GM20000 (cell line): ENCODE results near the gene RNU7-1.

Source experiments
- DNase-seq: peaks from one replicate; pipeline ENCODE4 v3.0.0; 2012; ENCODE audit warnings: low spot score
- TF ChIP-seq, protein P1 (sequence below): IDR thresholded peaks from 2 replicates; pipeline ENCODE4 v1.5.1; 2012; ENCODE audit warnings: mild to moderate bottlenecking, control low read depth; ENCODE audit errors: extremely low read depth, missing control alignments

The RNU7-1 gene

DNA sequence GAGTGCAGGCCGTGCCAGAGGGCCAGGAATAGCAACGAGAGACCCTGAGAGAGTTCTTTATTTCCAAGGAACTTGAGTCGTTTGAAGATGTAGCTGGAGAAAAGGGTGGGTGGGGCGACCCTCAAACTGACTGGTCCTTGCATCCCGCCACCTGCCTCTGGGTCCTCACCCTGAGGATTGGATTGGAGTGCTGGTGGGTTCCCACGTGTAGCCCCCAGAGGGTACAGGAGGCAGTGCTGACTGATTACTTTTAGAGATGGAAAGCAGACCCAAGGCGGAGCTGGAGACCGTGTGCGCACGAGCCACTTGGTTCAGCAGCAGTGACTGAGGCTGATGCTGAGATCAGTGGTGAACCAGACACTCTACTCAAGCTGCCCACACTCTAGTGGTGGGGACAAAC is 34.0 kb downstream of the RNU7-1 start:
- TF ChIP-seq, protein P1, sequence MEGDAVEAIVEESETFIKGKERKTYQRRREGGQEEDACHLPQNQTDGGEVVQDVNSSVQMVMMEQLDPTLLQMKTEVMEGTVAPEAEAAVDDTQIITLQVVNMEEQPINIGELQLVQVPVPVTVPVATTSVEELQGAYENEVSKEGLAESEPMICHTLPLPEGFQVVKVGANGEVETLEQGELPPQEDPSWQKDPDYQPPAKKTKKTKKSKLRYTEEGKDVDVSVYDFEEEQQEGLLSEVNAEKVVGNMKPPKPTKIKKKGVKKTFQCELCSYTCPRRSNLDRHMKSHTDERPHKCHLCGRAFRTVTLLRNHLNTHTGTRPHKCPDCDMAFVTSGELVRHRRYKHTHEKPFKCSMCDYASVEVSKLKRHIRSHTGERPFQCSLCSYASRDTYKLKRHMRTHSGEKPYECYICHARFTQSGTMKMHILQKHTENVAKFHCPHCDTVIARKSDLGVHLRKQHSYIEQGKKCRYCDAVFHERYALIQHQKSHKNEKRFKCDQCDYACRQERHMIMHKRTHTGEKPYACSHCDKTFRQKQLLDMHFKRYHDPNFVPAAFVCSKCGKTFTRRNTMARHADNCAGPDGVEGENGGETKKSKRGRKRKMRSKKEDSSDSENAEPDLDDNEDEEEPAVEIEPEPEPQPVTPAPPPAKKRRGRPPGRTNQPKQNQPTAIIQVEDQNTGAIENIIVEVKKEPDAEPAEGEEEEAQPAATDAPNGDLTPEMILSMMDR = no peak
- no peak for DNase-seq

DNA sequence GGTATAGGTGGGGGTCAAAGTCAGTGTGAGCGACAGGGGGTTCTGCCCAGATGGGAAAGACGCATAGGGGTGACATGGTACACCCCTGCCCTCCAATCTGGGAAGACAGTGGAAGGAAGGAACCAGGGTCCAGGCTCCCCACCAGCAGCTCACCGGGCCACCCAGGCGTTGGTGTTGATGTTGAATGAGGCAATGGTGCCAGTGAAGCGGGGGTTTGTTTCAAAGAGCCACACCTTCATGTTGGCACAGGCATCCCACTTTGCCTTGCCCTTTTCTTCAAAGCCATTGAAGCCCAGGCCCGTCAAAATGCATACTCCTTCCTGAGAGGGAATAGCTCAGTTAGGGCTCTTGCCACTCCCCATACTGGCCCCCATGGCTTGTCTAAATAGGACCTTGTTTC is 34.6 kb downstream of the RNU7-1 start:
- TF ChIP-seq, protein P1 = no peak
- DNase-seq = no peak

DNA sequence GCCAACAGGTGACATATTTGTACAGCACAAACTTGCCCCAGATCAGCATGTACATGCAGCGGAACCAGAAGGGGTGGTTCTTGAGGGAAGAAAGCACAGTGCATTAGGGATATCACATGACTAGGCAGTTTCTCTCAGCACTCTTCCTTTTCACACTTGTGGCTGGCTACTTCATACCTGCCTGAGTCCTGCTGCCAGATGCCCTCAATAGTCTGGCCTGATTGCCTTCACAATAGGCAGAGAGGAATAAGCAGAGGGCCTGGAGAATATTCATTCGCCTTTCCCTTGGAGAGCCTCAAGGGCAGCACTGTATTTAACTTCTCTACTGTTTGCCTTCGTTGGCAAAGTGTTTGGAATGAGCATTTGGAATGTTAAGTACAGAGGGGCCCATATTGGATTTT is 35.0 kb downstream of the RNU7-1 start:
- no peak for DNase-seq
- TF ChIP-seq, protein P1 = no peak

DNA sequence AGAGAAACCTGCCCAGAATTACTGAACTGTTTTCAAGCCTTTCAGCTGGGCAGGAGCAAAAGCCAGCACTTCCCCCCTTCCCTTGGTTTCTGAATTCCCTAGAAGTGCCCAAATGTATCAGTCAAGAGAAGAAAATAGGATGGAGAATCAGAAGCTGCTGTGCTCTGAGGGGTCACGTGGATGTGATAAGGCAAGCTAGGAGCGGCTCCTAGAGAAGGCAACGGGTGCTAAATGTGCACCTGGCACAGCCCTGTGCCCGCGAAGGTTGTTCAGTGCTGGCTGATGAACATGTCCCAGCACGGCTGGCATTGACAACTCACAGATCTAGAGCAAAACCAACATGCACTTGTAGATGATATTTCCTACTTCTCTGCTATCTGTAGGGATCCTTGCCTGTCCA is 35.4 kb downstream of the RNU7-1 start:
- DNase-seq = no peak
- TF ChIP-seq, protein P1 = no peak

DNA sequence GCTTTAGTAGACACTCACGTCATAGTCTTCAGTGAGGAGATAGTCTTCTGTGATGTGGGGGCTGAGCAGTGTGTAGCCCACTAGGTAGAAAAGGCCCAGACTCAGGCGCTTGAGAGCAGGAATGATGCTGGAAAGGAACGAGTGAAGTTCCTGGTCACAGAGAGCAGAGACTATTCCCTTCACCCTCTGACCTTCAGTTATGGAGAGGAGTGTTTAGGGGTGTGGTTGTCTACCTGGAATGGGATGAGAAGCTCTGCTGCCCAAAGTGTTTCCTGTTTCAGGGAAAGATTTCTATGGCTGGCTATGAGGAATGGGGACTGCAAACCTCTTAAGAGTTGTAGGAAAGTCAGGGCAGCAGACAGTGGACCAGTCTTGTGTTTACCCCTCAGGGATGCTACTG is 35.8 kb downstream of the RNU7-1 start:
- no peak for DNase-seq
- TF ChIP-seq, protein P1 = no peak

DNA sequence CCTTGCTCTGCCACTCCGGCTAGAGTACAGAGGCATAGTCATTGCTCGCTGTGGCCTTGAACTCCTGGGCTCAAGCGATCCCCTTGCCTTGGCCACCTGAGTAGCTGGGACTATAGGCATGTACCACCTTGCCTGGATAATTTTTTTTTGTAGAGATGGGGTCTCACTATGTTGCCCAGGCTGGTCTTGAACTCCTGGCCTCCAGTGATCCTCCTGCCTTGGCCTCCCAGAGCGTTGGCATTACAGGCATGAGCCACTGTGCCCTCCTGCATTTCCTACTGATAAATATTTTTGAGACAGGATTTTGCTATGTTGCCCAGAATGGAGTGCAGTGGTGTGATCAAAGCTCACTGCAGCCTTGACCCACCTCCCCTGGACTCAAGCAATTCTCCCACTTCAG is 36.5 kb downstream of the RNU7-1 start:
- DNase-seq = no peak
- TF ChIP-seq, protein P1 = no peak

DNA sequence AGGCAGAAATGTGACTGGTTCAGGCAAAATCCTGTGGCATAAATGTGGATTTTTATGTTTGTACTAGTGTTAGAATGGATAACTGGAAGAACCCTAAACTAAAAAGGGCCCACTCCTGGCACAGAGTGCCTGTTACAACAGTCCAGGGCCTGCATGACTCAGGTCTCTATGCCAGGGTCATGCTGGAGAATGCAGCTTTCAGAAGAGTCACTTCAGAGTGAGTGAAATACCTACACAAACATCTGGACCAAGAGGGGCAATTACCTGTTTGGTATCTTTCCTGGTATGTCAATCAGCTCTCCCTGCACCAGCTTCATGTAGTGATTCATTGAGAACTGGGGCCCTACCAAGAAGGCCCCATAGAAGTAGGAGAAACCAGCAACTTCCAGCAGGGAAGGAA is 37.1 kb downstream of the RNU7-1 start:
- no peak for DNase-seq
- TF ChIP-seq, protein P1 = no peak
